H1 (cell line): ENCODE data around the gene RAB3IL1. TPM values are rescaled to one million over a fixed set of nuclear protein-coding genes. Genes with fewer than 3 reads are reported as not detected.

Source experiments
- CTCF ChIA-PET: fragments of 300-600 bp; sonication (Branson Sonifier 250); formaldehyde crosslinking; loops from one replicate; lab custom pipeline; 2021; ENCODE audit not compliant: partially characterized antibody; lab: Charles Lee
- POLR2A ChIA-PET: fragments of 300-600 bp; sonication (Branson Sonifier 250); formaldehyde crosslinking; loops from one replicate; lab custom pipeline; 2021; ENCODE audit warnings: inconsistent platforms; ENCODE audit not compliant: partially characterized antibody; lab: Charles Lee
- DNase-seq, 2 experiments: peaks; one replicate each; pipeline versions ENCODE4 v3.0.0 to v3.0.0-alpha.2; 2010 to 2022; ENCODE audit warnings: low spot score in 2 of 2, low read depth in 1 of 2, mixed read lengths in 1 of 2
- FAIRE-seq: peaks from 2 replicates; lab custom pipeline; 2011; peaks lifted over from hg19 to GRCh38; lab: Jason Lieb, UNC
- H2AFZ ChIP-seq: 2 replicates; pipeline ENCODE4 v1.8.1; 2012; ENCODE audit warnings: low read length, inconsistent platforms
- H2AK5ac ChIP-seq: 2 replicates; pipeline ENCODE4 v1.6.1; 2013; ENCODE audit warnings: low read depth, low read length
- H2BK120ac ChIP-seq: replicated peaks from 2 replicates; pipeline ENCODE3; 2013; ENCODE audit warnings: low read depth, low read length, inconsistent platforms
- H2BK12ac ChIP-seq: 2 replicates; pipeline ENCODE4 v1.6.1; 2013; ENCODE audit warnings: low read depth, low read length
- H2BK15ac ChIP-seq: 2 replicates; pipeline ENCODE4 v1.6.1; 2013; ENCODE audit warnings: low read length
- H2BK20ac ChIP-seq: 2 replicates; pipeline ENCODE4 v1.6.1; 2013; ENCODE audit warnings: low read length
- H2BK5ac ChIP-seq: 2 replicates; pipeline ENCODE4 v1.6.1; 2013; ENCODE audit warnings: low read depth, low read length
- H3K14ac ChIP-seq: 2 replicates; pipeline ENCODE4 v1.6.1; 2013; ENCODE audit warnings: inconsistent platforms; ENCODE audit not compliant: insufficient read length
- H3K18ac ChIP-seq: 2 replicates; pipeline ENCODE4 v1.6.1; 2013; ENCODE audit warnings: low read length; ENCODE audit errors: extremely low read depth
- H3K23ac ChIP-seq: 2 replicates; pipeline ENCODE4 v1.6.1; 2013; ENCODE audit warnings: inconsistent platforms; ENCODE audit not compliant: insufficient read length
- H3K23me2 ChIP-seq: 2 replicates; pipeline ENCODE4 v1.6.1; 2013; ENCODE audit warnings: low read depth, low read length
- H3K27ac ChIP-seq: 2 replicates; pipeline ENCODE4 v1.6.1; 2011; ENCODE audit warnings: low read depth, low read length, inconsistent platforms
- H3K27me3 ChIP-seq, 4 experiments: replicated peaks in 1 of 4; 1 replicate in 1 of 4; 2 replicates in 3 of 4; pipeline versions ENCODE4 v1.6.1 to v1.8.1; 2011 to 2013; ENCODE audit warnings: low read length in 3 of 4, mild to moderate bottlenecking in 3 of 4, inconsistent platforms in 2 of 4, mixed read lengths in 2 of 4, moderate library complexity in 1 of 4; ENCODE audit not compliant: control insufficient read depth in 3 of 4, insufficient read depth in 3 of 4; ENCODE audit errors: extremely low read depth in 1 of 4
- H3K36me3 ChIP-seq, 4 experiments: 2 replicates each; pipeline versions ENCODE4 v1.6.1 to v1.8.1; 2011 to 2013; ENCODE audit warnings: mild to moderate bottlenecking in 4 of 4, low read length in 3 of 4, moderate library complexity in 2 of 4, control low read depth in 1 of 4, inconsistent platforms in 1 of 4; ENCODE audit not compliant: insufficient read depth in 4 of 4, control insufficient read depth in 2 of 4
- H3K4ac ChIP-seq: replicated peaks from 2 replicates; pipeline ENCODE3; 2013; ENCODE audit warnings: low read length, low read depth, mixed read lengths, inconsistent platforms; ENCODE audit not compliant: insufficient read length
- H3K4me1 ChIP-seq, 4 experiments: replicated peaks in 1 of 4; 1 replicate in 1 of 4; 2 replicates in 3 of 4; pipeline versions ENCODE4 v1.6.1 to v1.8.1; 2011 to 2013; ENCODE audit warnings: low read length in 3 of 4, inconsistent platforms in 2 of 4, mixed read lengths in 1 of 4; ENCODE audit not compliant: insufficient read depth in 4 of 4, control insufficient read depth in 3 of 4
- H3K4me2 ChIP-seq, 2 experiments: 2 replicates each; pipeline versions ENCODE4 v1.6.1 to v1.8.1; 2011 to 2013; ENCODE audit warnings: low read depth in 2 of 2, low read length in 2 of 2, control low read depth in 1 of 2, inconsistent platforms in 1 of 2, mild to moderate bottlenecking in 1 of 2; ENCODE audit not compliant: insufficient read depth in 1 of 2
- H3K4me3 ChIP-seq, 4 experiments: fragments of 200-600, 300-600 bp in 1 of 4; sonication (generic), shearing (Covaris generic), sonication (Bioruptor Twin) in 1 of 4; 2 replicates each; pipeline versions ENCODE4 v1.5.1 to v1.8.1; 2011 to 2016; ENCODE audit warnings: low read length in 4 of 4, low read depth in 3 of 4, control low read depth in 2 of 4, inconsistent platforms in 2 of 4, mild to moderate bottlenecking in 2 of 4, mixed read lengths in 1 of 4, moderate library complexity in 1 of 4; ENCODE audit not compliant: insufficient read depth in 2 of 4; ENCODE audit errors: extremely low read depth in 1 of 4
- H3K56ac ChIP-seq: replicated peaks from 2 replicates; pipeline ENCODE3; 2013; ENCODE audit warnings: low read depth, mild to moderate bottlenecking, mixed read lengths, low read length, inconsistent platforms; ENCODE audit not compliant: insufficient read length
- H3K79me1 ChIP-seq: 2 replicates; pipeline ENCODE4 v1.6.1; 2013; ENCODE audit warnings: low read depth, low read length, control low read depth
- H3K79me2 ChIP-seq, 2 experiments: 2 replicates each; pipeline versions ENCODE4 v1.6.1 to v1.8.1; 2012 to 2013; ENCODE audit warnings: low read length in 2 of 2, mild to moderate bottlenecking in 2 of 2, inconsistent platforms in 1 of 2; ENCODE audit not compliant: insufficient read depth in 2 of 2, control insufficient read depth in 1 of 2
- H3K9ac ChIP-seq, 4 experiments: replicated peaks in 1 of 4; 1 replicate in 1 of 4; 2 replicates in 3 of 4; pipeline versions ENCODE4 v1.6.1 to v1.8.1; 2011 to 2013; ENCODE audit warnings: low read depth in 3 of 4, low read length in 3 of 4, control low read depth in 2 of 4, mild to moderate bottlenecking in 2 of 4, moderate library complexity in 2 of 4, inconsistent platforms in 1 of 4; ENCODE audit errors: extremely low read depth in 1 of 4
- H3K9me3 ChIP-seq, 2 experiments: 2 replicates each; pipeline versions ENCODE4 v1.6.1 to v1.8.1; 2012 to 2013; ENCODE audit warnings: mild to moderate bottlenecking in 2 of 2, moderate library complexity in 2 of 2, control low read depth in 1 of 2, inconsistent platforms in 1 of 2, low read depth in 1 of 2, low read length in 1 of 2, mixed read lengths in 1 of 2; ENCODE audit not compliant: insufficient read depth in 2 of 2
- H4K20me1 ChIP-seq, 2 experiments: replicated peaks in 1 of 2; 2 replicates each; pipeline versions ENCODE3 to v1.8.1; 2011 to 2013; ENCODE audit warnings: inconsistent platforms in 2 of 2, low read length in 2 of 2, mild to moderate bottlenecking in 1 of 2; ENCODE audit not compliant: insufficient read depth in 2 of 2, control insufficient read depth in 1 of 2
- H4K5ac ChIP-seq: 2 replicates; pipeline ENCODE4 v1.6.1; 2013; ENCODE audit warnings: low read length, low read depth, mixed read lengths, inconsistent platforms; ENCODE audit not compliant: insufficient read length
- H4K8ac ChIP-seq: 2 replicates; pipeline ENCODE4 v1.8.0; 2013; ENCODE audit warnings: mild to moderate bottlenecking, moderate library complexity, low read length, inconsistent platforms; ENCODE audit not compliant: insufficient read depth; ENCODE audit errors: extremely low read depth
- H4K91ac ChIP-seq: replicated peaks from 2 replicates; pipeline ENCODE3; 2013; ENCODE audit warnings: low read length, mixed read lengths, inconsistent platforms; ENCODE audit not compliant: insufficient read length
- POLR2AphosphoS5 ChIP-seq: IDR thresholded peaks from 2 replicates; pipeline ENCODE4 v1.6.1; 2011; ENCODE audit warnings: low read depth, low read length
- TCF12 ChIP-seq: IDR thresholded peaks from 2 replicates; pipeline ENCODE4 v1.6.1; 2011; ENCODE audit warnings: low read depth, mild to moderate bottlenecking, low read length
- WGBS, 2 experiments: shearing (Covaris generic) in 1 of 2; methylation state at CpG; one replicate each; pipeline versions ENCODE4 v1.1.6 to v1.1.7; 2013 to 2015; ENCODE audit warnings: low lambda C conversion rate in 2 of 2, mixed read lengths in 2 of 2, inconsistent platforms in 1 of 2, low coverage in 1 of 2, missing lambda C conversion rate in 1 of 2; ENCODE audit not compliant: insufficient replicate concordance in 2 of 2, insufficient coverage in 1 of 2, insufficient read length in 1 of 2; ENCODE audit errors: extremely low coverage in 1 of 2, missing lambda C conversion rate in 1 of 2; 5-methylcytosine and 5-hydroxymethylcytosine counted together
- polyA plus RNA-seq, 7 experiments: library from polyadenylated mRNA; depleted of rRNA in 3 of 7; stranded (reverse) in 5 of 7; unstranded in 2 of 7; fragments of >200 nt in 5 of 7; fragments of 200-250 nt in 2 of 7; gene quantifications; 1 replicate in 5 of 7; 2 replicates in 1 of 7; 4 replicates in 1 of 7; pipeline versions ENCODE4 v1.2.1 to v1.2.3, GENCODE V29; 2011 to 2013; ENCODE audit warnings: missing spikeins in 2 of 7, mixed read lengths in 2 of 7
- total RNA-seq: library from RNA; stranded (reverse); fragmentation: NEBNext Ultra II Directional; extraction: Animal tissue kit (Norgen Biotek cat#: 25700); gene quantifications from 2 replicates; pipeline ENCODE4 v1.2.1, GENCODE V29; 2021

The RAB3IL1 gene
- total and polyA plus RNA-seq, 2 of the 8 experiments (the other 6 are each of a cell fraction or from before 2014, with no cell fraction given) = 6.8 to 7.9 TPM

GRCh38 chr11:61868571-61869428 lies 48.6 kb downstream of the RAB3IL1 start:
- no peak overlapping the region for H2BK120ac ChIP-seq
- no peak overlapping the region for H3K4ac ChIP-seq
- no peak overlapping the region for H3K4me2 ChIP-seq
- H4K20me1 ChIP-seq = peaks cover 0 to 6% of the 10 kb centered on the region in 2 experiments
- no peak overlapping the region for H2BK20ac ChIP-seq
- H3K14ac ChIP-seq = no peak overlapping the region
- H4K8ac ChIP-seq = no peak overlapping the region; the same call in 1 of the 2 replicates
- H2AFZ ChIP-seq = no peak overlapping the region
- H3K56ac ChIP-seq = no peak overlapping the region
- TF ChIP-seq TCF12 (no peak), POLR2AphosphoS5 (peak; percentile 56)
- H2BK12ac ChIP-seq = no peak overlapping the region
- FAIRE-seq (no peak), DNase-seq (no peak)
- no peaks in the 10 kb centered on the region for H3K79me2 ChIP-seq
- H3K79me1 ChIP-seq = no peaks in the 10 kb centered on the region
- no peak overlapping the region for H3K9ac ChIP-seq
- H3K36me3 ChIP-seq = peaks cover 8 to 24% (median 11%) of the 10 kb centered on the region in 4 experiments
- ChIA-PET CTCF (interaction anchor here (0.6 to 10.9 kb wide), 11 partner anchors 13 to 538 kb away, joined by 3 to 172 read pairs (median 32); no protein-coding TSS in a partner anchor), POLR2A (interaction anchor here (0.6 to 2.1 kb wide), 6 partner anchors 10 to 723 kb away, joined by 3 to 7 read pairs (median 4); no protein-coding TSS in a partner anchor)
- no peak overlapping the region for H4K91ac ChIP-seq
- H2BK5ac ChIP-seq = no peak overlapping the region
- no peak overlapping the region for H3K27ac ChIP-seq
- H3K27me3 ChIP-seq = peaks cover 0 to 11% (median 8%) of the 10 kb centered on the region in 4 experiments; a peak in 5 of 7 replicates
- H4K5ac ChIP-seq = no peak overlapping the region
- no peaks in the 10 kb centered on the region for H3K9me3 ChIP-seq
- no peak overlapping the region for H3K23ac ChIP-seq
- WGBS, 2 experiments = 83% methylated on average over 14 of the region's 14 CpGs; no CpG with 5 or more reads in 1 of the 2 experiments
- H3K4me1 ChIP-seq = peaks cover 0 to 9% (median 4%) of the 10 kb centered on the region in 4 experiments; a peak in 6 of 7 replicates
- no peaks in the 10 kb centered on the region for H3K23me2 ChIP-seq
- no peak overlapping the region for H3K4me3 ChIP-seq
- H2BK15ac ChIP-seq = no peak overlapping the region
- H2AK5ac ChIP-seq = 0 out of 2 replicates have a peak overlapping the region, but pooled peaks have one; percentile 24
- H3K18ac ChIP-seq = no peak overlapping the region
